Measurements from ENCODE around the gene SSU72.

Gene SSU72

DNA sequence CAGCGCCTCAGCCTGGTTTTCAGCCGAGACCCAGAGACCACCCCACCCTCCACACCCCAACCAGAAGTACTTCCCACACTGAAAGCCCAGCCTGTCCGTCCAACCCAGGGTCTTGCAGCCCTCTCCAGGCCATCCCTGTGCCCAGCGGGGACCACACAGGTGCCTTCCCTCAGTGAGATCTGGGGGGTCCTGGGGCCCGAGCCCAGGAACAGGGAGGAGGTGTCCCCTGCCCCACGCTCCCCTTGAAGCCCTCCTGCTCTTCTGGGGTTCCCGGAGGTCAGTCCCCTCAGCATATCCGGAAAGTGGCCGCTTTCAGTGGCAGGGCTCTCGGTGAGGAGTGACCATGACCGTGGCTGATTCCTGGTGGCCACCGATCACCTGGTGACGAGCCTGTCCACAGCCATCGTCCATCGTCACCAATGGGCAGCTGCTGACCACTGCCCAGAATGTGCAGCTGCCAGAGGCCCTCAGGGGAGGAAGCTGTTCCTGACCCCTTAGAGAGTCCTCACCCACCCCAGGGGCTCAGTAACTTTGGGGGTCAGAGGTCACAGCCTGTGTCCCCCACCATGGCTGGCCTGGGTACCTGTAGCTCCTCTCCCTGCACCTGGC lies 37.6 kb downstream of the SSU72 start:
- H3K27ac ChIP-seq (replicated peaks): no peak overlapping the region
- H3K27me3 ChIP-seq (ENCODE audit: insufficient read depth, poor library complexity, severe bottlenecking): no peaks in the 10 kb centered on the region
- no peak for DNase-seq (ENCODE audit: low read depth in 1 of 2, low spot score in 1 of 2)
- no peak overlapping the region for H3K4me3 ChIP-seq (replicated peaks; ENCODE audit: insufficient read depth, low read length)
- TF ChIP-seq, protein P1, sequence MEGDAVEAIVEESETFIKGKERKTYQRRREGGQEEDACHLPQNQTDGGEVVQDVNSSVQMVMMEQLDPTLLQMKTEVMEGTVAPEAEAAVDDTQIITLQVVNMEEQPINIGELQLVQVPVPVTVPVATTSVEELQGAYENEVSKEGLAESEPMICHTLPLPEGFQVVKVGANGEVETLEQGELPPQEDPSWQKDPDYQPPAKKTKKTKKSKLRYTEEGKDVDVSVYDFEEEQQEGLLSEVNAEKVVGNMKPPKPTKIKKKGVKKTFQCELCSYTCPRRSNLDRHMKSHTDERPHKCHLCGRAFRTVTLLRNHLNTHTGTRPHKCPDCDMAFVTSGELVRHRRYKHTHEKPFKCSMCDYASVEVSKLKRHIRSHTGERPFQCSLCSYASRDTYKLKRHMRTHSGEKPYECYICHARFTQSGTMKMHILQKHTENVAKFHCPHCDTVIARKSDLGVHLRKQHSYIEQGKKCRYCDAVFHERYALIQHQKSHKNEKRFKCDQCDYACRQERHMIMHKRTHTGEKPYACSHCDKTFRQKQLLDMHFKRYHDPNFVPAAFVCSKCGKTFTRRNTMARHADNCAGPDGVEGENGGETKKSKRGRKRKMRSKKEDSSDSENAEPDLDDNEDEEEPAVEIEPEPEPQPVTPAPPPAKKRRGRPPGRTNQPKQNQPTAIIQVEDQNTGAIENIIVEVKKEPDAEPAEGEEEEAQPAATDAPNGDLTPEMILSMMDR (IDR thresholded peaks at IDR 0.05; ENCODE audit: insufficient read depth, low read length): no peak
- TF ChIP-seq REST (IDR thresholded peaks at IDR 0.05; ENCODE audit: insufficient replicate concordance, low read depth) (no peak), POLR2AphosphoS5 (IDR thresholded peaks at IDR 0.05; ENCODE audit: low read depth) (no peak; the same call in 1 of the 2 replicates), SPI1 (IDR thresholded peaks at IDR 0.05; ENCODE audit: borderline replicate concordance, low read depth) (no peak), GABPA (IDR thresholded peaks at IDR 0.05; ENCODE audit: low read depth) (no peak)

DNA sequence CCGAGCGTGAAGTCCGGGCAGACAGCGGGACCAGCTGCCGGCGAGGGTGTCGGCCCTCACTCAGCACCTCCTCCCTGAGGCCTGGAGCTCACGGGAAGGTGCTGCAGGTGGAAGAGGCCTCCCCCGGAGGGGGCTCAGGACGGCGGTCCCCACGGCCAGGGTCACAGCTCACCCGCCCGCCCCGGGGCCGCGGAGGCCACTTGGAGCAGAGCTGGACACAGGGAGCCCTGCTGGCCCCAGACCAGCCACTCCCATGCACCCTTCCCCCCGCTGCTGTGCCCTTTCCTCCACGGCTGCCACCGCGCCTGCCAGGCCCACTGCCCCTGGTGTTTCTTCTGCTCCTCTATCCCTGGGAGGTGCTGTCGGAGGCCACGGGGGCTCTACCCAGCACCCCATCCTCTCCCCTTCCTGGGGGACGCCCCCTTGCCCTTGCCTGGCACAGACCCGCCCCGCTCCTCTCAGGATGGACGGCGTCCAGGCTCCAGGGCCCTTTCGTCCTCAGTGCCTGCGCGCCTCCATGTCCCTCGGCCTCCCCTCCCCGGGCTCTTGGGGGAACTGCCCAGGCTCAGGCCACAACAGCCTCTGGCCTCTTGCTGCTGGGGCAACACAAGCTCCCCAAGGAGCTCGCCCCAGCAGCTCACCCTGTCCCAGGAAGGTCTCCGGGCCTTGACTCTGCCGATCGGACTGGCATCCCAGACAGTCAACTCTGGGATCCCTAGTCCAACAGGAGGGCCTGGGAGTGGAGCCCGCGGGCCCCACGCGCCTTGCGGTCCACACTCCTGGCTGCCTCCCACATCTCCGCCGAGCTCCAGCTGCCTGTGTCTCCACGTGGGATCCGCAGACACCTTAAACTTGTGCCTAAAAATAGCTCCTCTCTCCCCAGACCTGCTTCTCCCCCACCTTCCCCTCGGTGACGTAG lies 38.4 kb downstream of the SSU72 start:
- Histone ChIP-seq H3K4me3 (replicated peaks; ENCODE audit: insufficient read depth, low read length) (no peak overlapping the region), H3K27ac (replicated peaks) (no peak overlapping the region), H3K27me3 (ENCODE audit: insufficient read depth, poor library complexity, severe bottlenecking) (no peaks in the 10 kb centered on the region)
- DNase-seq (ENCODE audit: low read depth in 1 of 2, low spot score in 1 of 2): no peak
- no peak for TF ChIP-seq GABPA (IDR thresholded peaks at IDR 0.05; ENCODE audit: low read depth)
- TF ChIP-seq POLR2AphosphoS5 (IDR thresholded peaks at IDR 0.05; ENCODE audit: low read depth): no peak
- no peak for TF ChIP-seq REST (IDR thresholded peaks at IDR 0.05; ENCODE audit: insufficient replicate concordance, low read depth)
- TF ChIP-seq, protein P1 (IDR thresholded peaks at IDR 0.05; ENCODE audit: insufficient read depth, low read length): no peak

DNA sequence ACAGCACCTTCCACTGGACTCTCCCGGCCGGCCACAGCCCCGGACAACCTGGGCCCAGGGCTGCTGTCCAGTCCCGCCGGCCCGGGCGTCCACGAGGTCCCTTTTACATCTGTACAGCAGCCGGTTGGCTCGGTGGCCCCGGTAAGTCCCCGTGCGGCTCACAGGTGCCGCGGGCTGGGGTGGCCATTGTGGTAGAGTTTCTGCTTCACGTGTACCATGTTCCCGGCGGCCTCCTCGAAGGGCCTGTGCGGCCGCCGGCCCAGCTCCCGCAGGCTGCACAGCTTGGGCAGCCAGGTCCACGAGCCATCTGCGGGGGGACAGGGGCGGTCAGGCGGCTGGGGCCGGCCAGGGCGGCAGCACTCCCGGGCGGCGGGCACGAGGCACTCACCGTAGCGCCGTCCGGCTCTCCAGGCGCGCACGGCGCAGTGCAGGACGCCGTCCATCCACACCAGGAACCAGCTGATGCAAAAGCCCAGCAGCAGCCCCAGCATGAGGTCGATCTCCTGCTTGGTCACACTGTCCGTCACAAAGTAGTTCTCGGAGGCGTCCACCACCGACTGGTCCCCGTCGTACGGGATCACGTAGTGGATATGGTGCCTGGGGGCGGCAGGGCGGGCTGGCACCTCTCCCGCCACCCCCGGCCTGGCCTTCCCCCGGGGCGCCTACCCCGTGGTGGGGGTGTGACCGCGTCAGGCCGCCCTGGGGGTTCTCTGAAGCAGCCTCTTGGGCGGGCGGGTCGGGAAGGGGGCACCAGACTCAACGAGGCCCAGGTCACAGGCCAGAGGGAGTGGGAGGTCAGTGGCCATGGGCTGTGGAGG lies 39.3 kb downstream of the SSU72 start:
- no peak for TF ChIP-seq GABPA (IDR thresholded peaks at IDR 0.05; ENCODE audit: low read depth)
- peak; percentile 20; the same call in 1 of the 2 replicates for TF ChIP-seq POLR2AphosphoS5 (IDR thresholded peaks at IDR 0.05; ENCODE audit: low read depth)
- TF ChIP-seq, protein P1 (IDR thresholded peaks at IDR 0.05; ENCODE audit: insufficient read depth, low read length): no peak
- DNase-seq (ENCODE audit: low read depth in 1 of 2, low spot score in 1 of 2): no peak
- Histone ChIP-seq H3K4me3 (replicated peaks; ENCODE audit: insufficient read depth, low read length) (no peak overlapping the region), H3K27ac (replicated peaks) (no peak overlapping the region), H3K27me3 (ENCODE audit: insufficient read depth, poor library complexity, severe bottlenecking) (no peaks in the 10 kb centered on the region)
